Testis (tissue), 2 donors: ENCODE data around the gene CRTC2.

Source experiments
- POLR2A ChIP-seq: fragments of 450-650 bp; IDR thresholded peaks from one replicate; pipeline ENCODE4 v1.6.1; 2017; ENCODE audit warnings: antibody characterized with exemption, mild to moderate bottlenecking, moderate library complexity
- TF ChIP-seq, protein P1 (sequence below), 3 experiments: fragments of 450-650 bp in 2 of 3; fragments of 200-600 bp in 1 of 3; sonication (generic) in 1 of 3; IDR thresholded peaks; one replicate each; pipeline ENCODE4 v1.5.1; 2016 to 2019; ENCODE audit warnings: antibody characterized with exemption in 3 of 3, mild to moderate bottlenecking in 2 of 3, moderate library complexity in 1 of 3

DNA sequence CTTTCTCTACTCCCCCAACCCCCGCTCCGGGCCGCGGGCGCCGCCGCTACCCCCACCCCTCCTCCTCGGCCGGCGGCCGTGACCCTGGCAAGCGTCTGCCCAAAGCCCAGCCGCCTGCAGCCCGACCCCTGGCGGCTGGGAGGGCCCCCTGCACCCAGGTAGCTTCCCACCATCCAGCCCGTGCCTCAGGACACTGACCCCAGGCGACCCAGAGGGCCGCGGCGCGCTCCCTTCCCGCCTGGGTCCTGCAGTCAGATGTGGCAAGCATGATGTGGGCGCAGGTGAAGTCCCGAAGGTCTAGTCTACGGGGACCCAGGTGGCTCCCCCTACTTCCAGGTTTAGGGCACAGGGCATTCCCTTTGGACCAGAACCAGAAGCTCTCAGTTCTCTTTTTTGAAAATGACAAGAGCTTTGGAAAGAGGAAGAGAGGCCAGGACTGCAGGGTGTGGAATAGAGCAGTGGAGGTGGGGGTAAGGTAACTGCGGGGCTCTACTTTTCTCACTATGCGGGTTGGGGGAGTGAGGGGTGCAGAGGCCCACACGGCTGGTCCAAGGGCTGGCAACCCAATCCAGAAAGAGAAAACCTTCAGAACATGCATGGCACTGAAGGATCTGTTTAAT is 11.7 kb downstream of the CRTC2 start, which contains the start of gene DENND4B:
- TF ChIP-seq, protein P1, sequence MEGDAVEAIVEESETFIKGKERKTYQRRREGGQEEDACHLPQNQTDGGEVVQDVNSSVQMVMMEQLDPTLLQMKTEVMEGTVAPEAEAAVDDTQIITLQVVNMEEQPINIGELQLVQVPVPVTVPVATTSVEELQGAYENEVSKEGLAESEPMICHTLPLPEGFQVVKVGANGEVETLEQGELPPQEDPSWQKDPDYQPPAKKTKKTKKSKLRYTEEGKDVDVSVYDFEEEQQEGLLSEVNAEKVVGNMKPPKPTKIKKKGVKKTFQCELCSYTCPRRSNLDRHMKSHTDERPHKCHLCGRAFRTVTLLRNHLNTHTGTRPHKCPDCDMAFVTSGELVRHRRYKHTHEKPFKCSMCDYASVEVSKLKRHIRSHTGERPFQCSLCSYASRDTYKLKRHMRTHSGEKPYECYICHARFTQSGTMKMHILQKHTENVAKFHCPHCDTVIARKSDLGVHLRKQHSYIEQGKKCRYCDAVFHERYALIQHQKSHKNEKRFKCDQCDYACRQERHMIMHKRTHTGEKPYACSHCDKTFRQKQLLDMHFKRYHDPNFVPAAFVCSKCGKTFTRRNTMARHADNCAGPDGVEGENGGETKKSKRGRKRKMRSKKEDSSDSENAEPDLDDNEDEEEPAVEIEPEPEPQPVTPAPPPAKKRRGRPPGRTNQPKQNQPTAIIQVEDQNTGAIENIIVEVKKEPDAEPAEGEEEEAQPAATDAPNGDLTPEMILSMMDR (IDR thresholded peaks at IDR 0.05) = peak; percentile 89 to 96 (median 89)
- TF ChIP-seq POLR2A = no peak
